GM15510 (cell line): ENCODE results near the gene CYTH1.

Source experiments
- POLR2A ChIP-seq: IDR thresholded peaks from 3 replicates; pipeline ENCODE4 v1.6.1; 2011; ENCODE audit warnings: borderline replicate concordance; ENCODE audit not compliant: insufficient read length; ENCODE audit errors: extremely low read depth

CYTH1 gene

GRCh38 chr17:78817123-78817522 lies 35.0 kb upstream of the CYTH1 start:
- no peak for TF ChIP-seq POLR2A

- no peak for TF ChIP-seq POLR2A
These were observed 33.6 kb upstream of the CYTH1 start for GRCh38 chr17:78815696-78816095.

GRCh38 chr17:78812855-78813254 lies 30.8 kb upstream of the CYTH1 start:
- TF ChIP-seq POLR2A = no peak

- no peak for TF ChIP-seq POLR2A
These were observed 26.1 kb upstream of the CYTH1 start for GRCh38 chr17:78808163-78808562.

GRCh38 chr17:78806451-78806850 lies 24.4 kb upstream of the CYTH1 start:
- no peak for TF ChIP-seq POLR2A

- TF ChIP-seq POLR2A = no peak
These were observed 23.2 kb upstream of the CYTH1 start for GRCh38 chr17:78805301-78805700.

GRCh38 chr17:78804777-78805176 lies 22.7 kb upstream of the CYTH1 start:
- no peak for TF ChIP-seq POLR2A

- TF ChIP-seq POLR2A = no peak
These were observed 21.2 kb upstream of the CYTH1 start for GRCh38 chr17:78803186-78803845.

- TF ChIP-seq POLR2A = no peak
These were observed 20.4 kb upstream of the CYTH1 start for GRCh38 chr17:78802459-78802858.

- TF ChIP-seq POLR2A = no peak
These were observed 19.9 kb upstream of the CYTH1 start for GRCh38 chr17:78802008-78802407.

GRCh38 chr17:78800132-78800931 lies 18.3 kb upstream of the CYTH1 start:
- no peak for TF ChIP-seq POLR2A

- TF ChIP-seq POLR2A = no peak
These were observed 16.9 kb upstream of the CYTH1 start for GRCh38 chr17:78798695-78799559.

GRCh38 chr17:78797691-78798585 lies 15.9 kb upstream of the CYTH1 start:
- TF ChIP-seq POLR2A = no peak

GRCh38 chr17:78797213-78797612 lies 15.1 kb upstream of the CYTH1 start:
- no peak for TF ChIP-seq POLR2A
